Measurements from ENCODE around the gene PLXNB3. TPM values are rescaled to one million over a fixed set of nuclear protein-coding genes. Genes with fewer than 3 reads are reported as not detected.

The PLXNB3 gene
- total RNA-seq, 2 donors from 2014 or later: 40.8 to 52.2 TPM

GRCh38 chrX:153755136-153755535 lies 8.9 kb upstream of the PLXNB3 start:
- ATAC-seq (ENCODE audit: insufficient number of reproducible peaks, low FRiP score, low read depth): no peak
- H3K4me3 ChIP-seq: no peak overlapping the region
- no peak for TF ChIP-seq CTCF (IDR thresholded peaks at IDR 0.05)
- no peak overlapping the region for H3K27ac ChIP-seq
- no peaks in the 10 kb centered on the region for H3K4me1 ChIP-seq (ENCODE audit: control insufficient read depth in 1 of 2, low read depth in 2 of 2)
- no peaks in the 10 kb centered on the region for H3K27me3 ChIP-seq (replicated peaks; ENCODE audit: insufficient read depth)
- H3K9me3 ChIP-seq: no peaks in the 10 kb centered on the region
- no peaks in the 10 kb centered on the region for H3K36me3 ChIP-seq
- DNase-seq (ENCODE audit: low spot score): no peak

- Histone ChIP-seq H3K27ac (no peak overlapping the region), H3K36me3 (no peaks in the 10 kb centered on the region), H3K9me3 (no peaks in the 10 kb centered on the region), H3K4me1 (ENCODE audit: control insufficient read depth in 1 of 2, low read depth in 2 of 2) (peaks cover 0 to 6% of the 10 kb centered on the region in 2 donors), H3K4me3 (no peak overlapping the region), H3K27me3 (replicated peaks; ENCODE audit: insufficient read depth) (no peaks in the 10 kb centered on the region)
- DNase-seq (ENCODE audit: low spot score) (no peak), ATAC-seq (ENCODE audit: insufficient number of reproducible peaks, low FRiP score, low read depth) (no peak)
- TF ChIP-seq CTCF (IDR thresholded peaks at IDR 0.05): no peak
These were observed 2.2 kb upstream of the PLXNB3 start for GRCh38 chrX:153761863-153762262.

- ATAC-seq (ENCODE audit: insufficient number of reproducible peaks, low FRiP score, low read depth) (no peak), DNase-seq (ENCODE audit: low spot score) (no peak)
- Histone ChIP-seq H3K36me3 (no peaks in the 10 kb centered on the region), H3K4me3 (no peak overlapping the region), H3K4me1 (ENCODE audit: control insufficient read depth in 1 of 2, low read depth in 2 of 2) (peaks cover 0 to 8% of the 10 kb centered on the region in 2 donors), H3K27ac (no peak overlapping the region), H3K9me3 (no peaks in the 10 kb centered on the region), H3K27me3 (replicated peaks; ENCODE audit: insufficient read depth) (no peaks in the 10 kb centered on the region)
- TF ChIP-seq CTCF (IDR thresholded peaks at IDR 0.05): no peak
These were observed 1.3 kb upstream of the PLXNB3 start for GRCh38 chrX:153762626-153763173.

GRCh38 chrX:153763298-153763932 lies 634 bp upstream of the PLXNB3 start:
- Histone ChIP-seq H3K36me3 (no peaks in the 10 kb centered on the region), H3K4me1 (ENCODE audit: control insufficient read depth in 1 of 2, low read depth in 2 of 2) (peaks cover 0 to 8% of the 10 kb centered on the region in 2 donors), H3K27ac (no peak overlapping the region), H3K9me3 (no peaks in the 10 kb centered on the region), H3K27me3 (replicated peaks; ENCODE audit: insufficient read depth) (no peaks in the 10 kb centered on the region), H3K4me3 (no peak overlapping the region)
- DNase-seq (ENCODE audit: low spot score) (no peak), ATAC-seq (ENCODE audit: insufficient number of reproducible peaks, low FRiP score, low read depth) (no peak)
- no peak for TF ChIP-seq CTCF (IDR thresholded peaks at IDR 0.05)

GRCh38 chrX:153764786-153765137 lies 713 bp downstream of the PLXNB3 start:
- Histone ChIP-seq H3K27ac (peak overlapping the region in 1 of 2 donors; percentile 74), H3K36me3 (no peaks in the 10 kb centered on the region), H3K9me3 (no peaks in the 10 kb centered on the region), H3K4me1 (ENCODE audit: control insufficient read depth in 1 of 2, low read depth in 2 of 2) (peaks cover 0 to 8% of the 10 kb centered on the region in 2 donors), H3K27me3 (replicated peaks; ENCODE audit: insufficient read depth) (no peaks in the 10 kb centered on the region), H3K4me3 (peak overlapping the region; percentile 68)
- ATAC-seq (ENCODE audit: insufficient number of reproducible peaks, low FRiP score, low read depth) (no peak), DNase-seq (ENCODE audit: low spot score) (no peak)
- no peak for TF ChIP-seq CTCF (IDR thresholded peaks at IDR 0.05)
